PFSK-1 (cell line): ENCODE results near the gene DCHS1.

Source experiments
- POLR2AphosphoS5 ChIP-seq: IDR thresholded peaks from 2 replicates; pipeline ENCODE4 v1.6.1; 2012; ENCODE audit warnings: low read depth, mild to moderate bottlenecking, control low read depth, low read length, moderate library complexity
- SIN3A ChIP-seq: IDR thresholded peaks from 2 replicates; pipeline ENCODE4 v1.6.1; 2012; ENCODE audit warnings: mild to moderate bottlenecking, low read length, moderate library complexity, borderline replicate concordance; ENCODE audit not compliant: insufficient read depth
- TAF1 ChIP-seq: IDR thresholded peaks from 2 replicates; pipeline ENCODE4 v1.6.1; 2012; ENCODE audit warnings: low read length, control low read depth, borderline replicate concordance; ENCODE audit not compliant: insufficient read depth
- TF ChIP-seq, protein P1 (sequence below), 2 experiments: IDR thresholded peaks; 2 replicates each; pipeline versions ENCODE4 v1.6.1 to v1.8.0; 2011 to 2012; ENCODE audit warnings: low read depth in 2 of 2, low read length in 2 of 2, control low read depth in 1 of 2, inconsistent platforms in 1 of 2, mild to moderate bottlenecking in 1 of 2, moderate library complexity in 1 of 2; ENCODE audit not compliant: insufficient read depth in 1 of 2

DNA sequence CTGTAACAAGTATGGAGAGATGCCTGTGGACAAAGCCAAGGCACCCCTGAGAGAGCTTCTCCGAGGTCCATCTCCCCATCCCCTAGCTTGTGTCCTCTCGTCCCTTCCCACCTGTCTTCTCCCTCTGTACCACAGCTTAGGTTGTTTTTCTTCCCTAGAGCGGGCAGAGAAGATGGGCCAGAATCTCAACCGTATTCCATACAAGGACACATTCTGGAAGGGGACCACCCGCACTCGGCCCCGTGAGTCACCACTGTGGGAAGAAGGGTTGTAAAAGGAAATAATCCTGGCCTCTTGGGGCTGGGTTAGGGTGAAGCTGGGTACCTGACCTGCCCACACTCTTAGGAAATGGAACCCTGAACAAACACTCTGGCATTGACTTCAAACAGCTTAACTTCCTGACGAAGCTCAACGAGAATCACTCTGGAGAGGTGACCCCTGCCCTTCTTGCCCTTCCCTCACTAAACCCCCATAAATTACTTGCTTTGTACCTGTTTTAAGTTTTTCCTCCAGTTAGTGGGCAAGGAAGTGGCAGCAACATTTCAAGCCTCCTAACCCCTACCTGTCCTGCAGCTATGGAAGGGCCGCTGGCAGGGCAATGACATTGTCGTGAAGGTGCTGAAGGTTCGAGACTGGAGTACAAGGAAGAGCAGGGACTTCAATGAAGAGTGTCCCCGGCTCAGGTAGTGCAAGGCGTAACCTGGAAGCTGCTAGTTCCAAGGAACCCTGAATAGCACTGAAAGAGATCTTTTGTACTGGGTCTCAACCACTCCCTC, 46.7 kb downstream of the DCHS1 start:
- TF ChIP-seq, protein P1, sequence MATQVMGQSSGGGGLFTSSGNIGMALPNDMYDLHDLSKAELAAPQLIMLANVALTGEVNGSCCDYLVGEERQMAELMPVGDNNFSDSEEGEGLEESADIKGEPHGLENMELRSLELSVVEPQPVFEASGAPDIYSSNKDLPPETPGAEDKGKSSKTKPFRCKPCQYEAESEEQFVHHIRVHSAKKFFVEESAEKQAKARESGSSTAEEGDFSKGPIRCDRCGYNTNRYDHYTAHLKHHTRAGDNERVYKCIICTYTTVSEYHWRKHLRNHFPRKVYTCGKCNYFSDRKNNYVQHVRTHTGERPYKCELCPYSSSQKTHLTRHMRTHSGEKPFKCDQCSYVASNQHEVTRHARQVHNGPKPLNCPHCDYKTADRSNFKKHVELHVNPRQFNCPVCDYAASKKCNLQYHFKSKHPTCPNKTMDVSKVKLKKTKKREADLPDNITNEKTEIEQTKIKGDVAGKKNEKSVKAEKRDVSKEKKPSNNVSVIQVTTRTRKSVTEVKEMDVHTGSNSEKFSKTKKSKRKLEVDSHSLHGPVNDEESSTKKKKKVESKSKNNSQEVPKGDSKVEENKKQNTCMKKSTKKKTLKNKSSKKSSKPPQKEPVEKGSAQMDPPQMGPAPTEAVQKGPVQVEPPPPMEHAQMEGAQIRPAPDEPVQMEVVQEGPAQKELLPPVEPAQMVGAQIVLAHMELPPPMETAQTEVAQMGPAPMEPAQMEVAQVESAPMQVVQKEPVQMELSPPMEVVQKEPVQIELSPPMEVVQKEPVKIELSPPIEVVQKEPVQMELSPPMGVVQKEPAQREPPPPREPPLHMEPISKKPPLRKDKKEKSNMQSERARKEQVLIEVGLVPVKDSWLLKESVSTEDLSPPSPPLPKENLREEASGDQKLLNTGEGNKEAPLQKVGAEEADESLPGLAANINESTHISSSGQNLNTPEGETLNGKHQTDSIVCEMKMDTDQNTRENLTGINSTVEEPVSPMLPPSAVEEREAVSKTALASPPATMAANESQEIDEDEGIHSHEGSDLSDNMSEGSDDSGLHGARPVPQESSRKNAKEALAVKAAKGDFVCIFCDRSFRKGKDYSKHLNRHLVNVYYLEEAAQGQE (IDR thresholded peaks at IDR 0.05; ENCODE audit: insufficient read depth in 1 of 2, low read depth in 2 of 2, low read length in 2 of 2): no peak
- TF ChIP-seq SIN3A (no peak), POLR2AphosphoS5 (0 out of 2 replicates have a peak, but pooled peaks have one; percentile 23), TAF1 (no peak)
